ENCODE results near the gene EXOSC5. TPM values are rescaled to one million over a fixed set of nuclear protein-coding genes. Genes with fewer than 3 reads are reported as not detected.
"Not testable (repeated sequence)": the region's sequence is repeated elsewhere in the genome, so short reads cannot be mapped to it uniquely, and the experiment has no call there.

EXOSC5 gene
- total RNA-seq, 2 donors from 2014 or later, result 44.7 to 61.1 TPM

DNA sequence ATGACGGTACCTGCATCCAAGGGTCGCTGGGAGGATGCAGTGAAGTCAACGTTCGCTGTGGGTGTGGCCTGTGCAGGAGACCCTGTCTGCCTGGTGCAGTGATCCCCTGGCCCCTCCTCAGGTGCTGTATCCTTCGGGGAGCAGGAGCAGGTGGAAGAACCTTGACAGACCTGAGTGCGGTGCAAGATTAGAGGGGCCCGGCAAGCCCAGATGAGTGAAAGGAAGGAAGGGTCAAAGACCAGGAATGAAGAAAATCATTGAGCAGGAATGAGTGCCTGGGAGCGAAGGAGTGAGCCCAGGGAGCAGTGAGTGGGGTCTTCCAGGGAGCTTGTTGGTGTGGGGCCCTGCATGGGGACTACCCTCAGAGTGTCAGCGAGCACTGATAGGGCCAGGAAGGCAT is 17.3 kb upstream of the EXOSC5 start:
- DNase-seq (ENCODE audit: low spot score in 2 of 2), result no peak
- peak overlapping the region; percentile 50 to 61 for H3K27ac Mint-ChIP-seq
- H3K36me3 Mint-ChIP-seq, result peaks cover 4 to 8% of the 10 kb centered on the region in 2 donors
- H3K9me3 Mint-ChIP-seq, result no peaks in the 10 kb centered on the region
- no peak for ATAC-seq

- peaks cover 4 to 8% of the 10 kb centered on the region in 2 donors for H3K36me3 Mint-ChIP-seq
These were observed 16.8 kb upstream of the EXOSC5 start for GRCh38 chr19:41413947-41414346.

DNA sequence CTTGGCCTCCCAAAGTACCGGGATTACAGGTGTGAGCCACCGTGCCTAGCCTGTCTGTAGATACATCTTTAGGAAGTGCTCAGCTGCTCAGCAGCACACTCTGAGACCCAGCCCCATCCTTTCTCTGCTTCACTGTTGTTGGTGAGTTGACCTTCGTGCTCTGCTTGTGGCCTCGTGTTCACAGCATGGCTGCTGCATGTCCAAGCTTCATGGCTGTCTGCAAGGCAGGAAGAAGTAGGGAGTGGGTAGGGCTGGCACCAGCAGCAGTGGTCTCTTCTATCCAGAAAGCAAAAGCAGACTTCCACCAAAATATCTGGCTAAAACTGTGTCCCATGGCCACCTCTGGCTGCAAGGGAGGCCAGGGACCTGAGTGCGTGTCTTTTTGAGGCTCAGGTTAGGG is 15.8 kb upstream of the EXOSC5 start:
- ATAC-seq (no peak), DNase-seq (ENCODE audit: low spot score in 2 of 2) (no peak)
- no peaks in the 10 kb centered on the region for H3K9me3 Mint-ChIP-seq
- H3K27ac Mint-ChIP-seq, result no peak overlapping the region
- peaks cover 4 to 8% of the 10 kb centered on the region in 2 donors for H3K36me3 Mint-ChIP-seq

More at GRCh38 chr19:41413947-41414346, 16.8 kb upstream of the EXOSC5 start:
- ATAC-seq (no peak), DNase-seq (ENCODE audit: low spot score in 2 of 2) (no peak)
- no peaks in the 10 kb centered on the region for H3K9me3 Mint-ChIP-seq
- H3K27ac Mint-ChIP-seq, result peak overlapping the region; percentile 50 to 60

DNA sequence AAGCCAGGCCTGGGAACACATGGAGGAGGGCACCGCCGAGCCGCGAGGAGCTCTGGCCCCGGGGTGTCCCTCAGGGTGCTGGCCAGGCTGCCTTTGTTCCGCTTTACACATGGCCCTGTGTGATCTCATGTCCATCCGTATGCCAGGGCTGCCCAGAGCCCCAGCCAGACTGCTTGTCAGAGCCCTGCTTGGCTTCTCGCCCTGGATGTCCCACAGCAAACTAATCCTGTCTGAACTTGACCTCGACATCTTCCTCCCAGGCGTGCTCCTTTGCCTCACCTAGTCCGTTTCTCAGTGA is 14.8 kb upstream of the EXOSC5 start:
- ATAC-seq (no peak), DNase-seq (ENCODE audit: low spot score in 2 of 2) (no peak)
- H3K9me3 Mint-ChIP-seq, result no peaks in the 10 kb centered on the region
- H3K36me3 Mint-ChIP-seq, result peaks cover 4 to 8% of the 10 kb centered on the region in 2 donors
- H3K27ac Mint-ChIP-seq, result no peak overlapping the region

- Mint-ChIP-seq H3K9me3 (no peaks in the 10 kb centered on the region), H3K36me3 (peaks cover 4 to 8% of the 10 kb centered on the region in 2 donors), H3K27ac (no peak overlapping the region)
- ATAC-seq (no peak), DNase-seq (ENCODE audit: low spot score in 2 of 2) (no peak)
These were observed 14.2 kb upstream of the EXOSC5 start for GRCh38 chr19:41411100-41411967.

- ATAC-seq (no peak), DNase-seq (ENCODE audit: low spot score in 2 of 2) (no peak)
- peaks cover 4 to 8% of the 10 kb centered on the region in 2 donors for H3K36me3 Mint-ChIP-seq
- H3K9me3 Mint-ChIP-seq, result no peaks in the 10 kb centered on the region
- H3K27ac Mint-ChIP-seq, result peak overlapping the region in 1 of 2 donors; percentile 84
These were observed 13.3 kb upstream of the EXOSC5 start for GRCh38 chr19:41410336-41411054.

GRCh38 chr19:41409288-41409687 is 12.1 kb upstream of the EXOSC5 start:
- H3K27ac Mint-ChIP-seq, result peak overlapping the region in 1 of 2 donors; percentile 76
- ATAC-seq, result no peak

DNA sequence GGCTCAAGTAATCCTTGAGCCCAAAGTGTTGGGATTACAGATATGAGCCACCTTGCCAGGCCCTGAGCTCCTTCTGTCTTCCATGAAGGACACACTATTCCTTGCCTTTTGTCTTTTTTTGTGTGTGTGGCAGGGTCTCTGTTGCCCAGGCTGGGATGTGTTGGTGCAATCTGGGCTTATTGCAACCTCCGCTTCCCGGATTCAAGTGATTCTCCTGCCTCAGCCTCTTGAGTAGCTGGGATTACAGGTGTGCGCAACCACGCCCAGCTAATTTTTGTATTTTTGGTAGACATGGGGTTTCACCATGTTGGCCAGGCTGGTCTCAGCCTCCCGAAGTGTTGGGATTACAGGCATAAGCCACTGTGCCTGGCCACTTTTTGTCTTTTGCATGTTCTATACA is 11.7 kb upstream of the EXOSC5 start:
- not testable (repeated sequence) for H3K36me3 Mint-ChIP-seq; H3K9me3 Mint-ChIP-seq; DNase-seq (ENCODE audit: low spot score in 2 of 2); ATAC-seq
- H3K27ac Mint-ChIP-seq, result peak overlapping the region in 1 of 2 donors; percentile 76

More at GRCh38 chr19:41409288-41409687, 12.1 kb upstream of the EXOSC5 start:
- Mint-ChIP-seq H3K9me3 (no peaks in the 10 kb centered on the region), H3K36me3 (peaks cover 1 to 7% of the 10 kb centered on the region in 2 donors)
- no peak for DNase-seq (ENCODE audit: low spot score in 2 of 2)

DNA sequence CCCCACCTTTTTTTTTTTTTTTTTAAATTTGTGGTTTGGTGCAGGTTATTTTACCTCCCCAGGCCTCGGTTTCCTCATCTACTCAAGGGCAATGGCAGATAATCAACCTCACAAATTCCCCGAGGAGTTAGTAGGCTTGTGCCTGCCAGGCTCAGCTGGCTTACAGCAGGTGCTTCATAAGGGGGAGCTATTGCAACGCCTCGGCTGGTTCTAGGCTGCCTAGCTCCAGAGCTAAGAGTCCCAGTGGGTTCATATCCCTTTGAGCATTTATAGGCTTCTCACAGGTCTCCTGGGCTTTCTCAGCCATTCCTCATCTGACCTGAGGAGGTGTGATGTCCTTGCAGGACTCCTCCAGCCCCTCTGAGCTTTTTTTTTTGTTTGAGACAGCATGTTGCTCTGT is 11.1 kb upstream of the EXOSC5 start:
- no peak for ATAC-seq
- no peak for DNase-seq (ENCODE audit: low spot score in 2 of 2)

GRCh38 chr19:41407271-41407670 is 10.1 kb upstream of the EXOSC5 start:
- Mint-ChIP-seq H3K36me3 (no peaks in the 10 kb centered on the region), H3K9me3 (no peaks in the 10 kb centered on the region), H3K27ac (no peak overlapping the region)
- no peak for DNase-seq (ENCODE audit: low spot score in 2 of 2)
- no peak for ATAC-seq

More for the DNA sequence above, 11.1 kb upstream of the EXOSC5 start:
- Mint-ChIP-seq H3K9me3 (no peaks in the 10 kb centered on the region), H3K36me3 (no peaks in the 10 kb centered on the region), H3K27ac (no peak overlapping the region)

- Mint-ChIP-seq H3K9me3 (no peaks in the 10 kb centered on the region), H3K27ac (no peak overlapping the region), H3K36me3 (no peaks in the 10 kb centered on the region)
- DNase-seq (ENCODE audit: low spot score in 2 of 2) (no peak), ATAC-seq (no peak)
These were observed 8.6 kb upstream of the EXOSC5 start for GRCh38 chr19:41405776-41406175.

DNA sequence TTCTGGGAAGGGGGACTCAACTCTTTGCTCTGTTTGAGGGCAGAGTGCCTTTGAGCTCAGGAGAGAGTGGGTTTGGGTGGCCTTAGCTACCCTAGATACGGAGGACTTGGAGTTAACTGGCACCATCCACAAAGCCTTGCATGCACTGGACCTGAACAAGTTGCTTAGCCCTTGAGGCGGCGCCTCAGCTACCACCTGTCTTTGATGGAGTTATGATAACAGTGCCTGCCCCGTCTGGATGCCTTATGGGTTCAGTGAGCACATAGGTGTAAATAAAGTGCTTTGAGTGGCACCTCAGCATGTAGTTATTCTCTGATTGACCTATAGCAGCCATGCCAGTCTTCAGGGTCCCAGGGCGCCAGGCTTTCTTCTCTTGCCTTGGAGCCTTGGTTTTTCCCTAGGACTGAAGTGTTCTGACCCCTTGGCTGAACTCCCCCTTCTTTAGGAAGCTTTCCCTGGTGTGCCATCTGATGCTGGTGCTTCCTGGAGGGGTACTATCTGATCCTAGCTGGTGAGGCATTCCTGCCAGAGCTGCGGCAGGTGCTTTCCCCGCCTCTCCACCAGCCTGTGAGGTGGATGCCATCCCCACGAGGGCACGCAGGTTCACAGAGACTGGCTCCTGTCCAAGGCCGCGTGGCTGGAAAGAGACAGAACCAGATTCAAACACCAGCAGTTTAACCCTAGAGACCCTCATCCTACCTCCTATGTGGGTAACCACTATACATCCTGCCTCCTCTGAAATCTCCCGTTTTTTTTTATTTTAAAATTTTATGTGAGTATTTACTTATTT is 6.2 kb upstream of the EXOSC5 start:
- peak overlapping the region in 1 of 2 donors; percentile 55 for H3K27ac Mint-ChIP-seq
- no peak for ATAC-seq
- no peaks in the 10 kb centered on the region for H3K36me3 Mint-ChIP-seq
- H3K9me3 Mint-ChIP-seq, result no peaks in the 10 kb centered on the region
- DNase-seq (ENCODE audit: low spot score in 2 of 2), result no peak

- no peaks in the 10 kb centered on the region for H3K9me3 Mint-ChIP-seq
- no peak for DNase-seq (ENCODE audit: low spot score in 2 of 2)
- no peak overlapping the region for H3K27ac Mint-ChIP-seq
These were observed 4.9 kb upstream of the EXOSC5 start for GRCh38 chr19:41402010-41402409.

GRCh38 chr19:41401483-41401882 is 4.3 kb upstream of the EXOSC5 start:
- H3K27ac Mint-ChIP-seq, result no peak overlapping the region
- ATAC-seq, result no peak

More at GRCh38 chr19:41402010-41402409, 4.9 kb upstream of the EXOSC5 start:
- H3K36me3 Mint-ChIP-seq, result peaks cover 9 to 11% of the 10 kb centered on the region in 2 donors
- no peak for ATAC-seq

GRCh38 chr19:41399525-41399924 is 2.4 kb upstream of the EXOSC5 start:
- peaks cover 9 to 20% of the 10 kb centered on the region in 2 donors for H3K36me3 Mint-ChIP-seq
- ATAC-seq (no peak), DNase-seq (ENCODE audit: low spot score in 2 of 2) (no peak)
- no peaks in the 10 kb centered on the region for H3K9me3 Mint-ChIP-seq
- peak overlapping the region in 1 of 2 donors; percentile 57 for H3K27ac Mint-ChIP-seq

More at GRCh38 chr19:41401483-41401882, 4.3 kb upstream of the EXOSC5 start:
- DNase-seq (ENCODE audit: low spot score in 2 of 2), result no peak
- peaks cover 9 to 13% of the 10 kb centered on the region in 2 donors for H3K36me3 Mint-ChIP-seq
- no peaks in the 10 kb centered on the region for H3K9me3 Mint-ChIP-seq

- ATAC-seq (no peak), DNase-seq (ENCODE audit: low spot score in 2 of 2) (no peak)
- Mint-ChIP-seq H3K9me3 (no peaks in the 10 kb centered on the region), H3K36me3 (peaks cover 9 to 20% of the 10 kb centered on the region in 2 donors), H3K27ac (peak overlapping the region; percentile 16 to 100)
These were observed 1.9 kb upstream of the EXOSC5 start for GRCh38 chr19:41399091-41399490.

- H3K27ac Mint-ChIP-seq, result peak overlapping the region; percentile 5 to 100
- H3K9me3 Mint-ChIP-seq, result no peaks in the 10 kb centered on the region
- ATAC-seq (no peak), DNase-seq (ENCODE audit: low spot score in 2 of 2) (no peak)
- H3K36me3 Mint-ChIP-seq, result peaks cover 9 to 20% of the 10 kb centered on the region in 2 donors
These were observed 1.4 kb upstream of the EXOSC5 start for GRCh38 chr19:41398598-41398997.
